Mesenteric fat pad (tissue), 1 donor: ENCODE results near the gene PSMB1. TPM values are rescaled to one million over a fixed set of nuclear protein-coding genes. Genes with fewer than 3 reads are reported as not detected.
"Not testable (repeated sequence)": the region's sequence is repeated elsewhere in the genome, so short reads cannot be mapped to it uniquely, and the experiment has no call there.

Experiments used
- DNase-seq: peaks from one replicate; pipeline ENCODE4 v3.0.0-alpha.2; 2020; ENCODE audit warnings: low spot score
- total RNA-seq: library from RNA; stranded (reverse); fragmentation: NEBNext Ultra II Directional; extraction: Animal tissue kit (Norgen Biotek cat#: 25700); gene quantifications from one replicate; pipeline ENCODE4 v1.2.1, GENCODE V29; 2021
- donor health status: DM: yes; HTN: yes; CAD: no.

PSMB1 gene
- total RNA-seq, 1 donor from 2014 or later = 142 TPM

- no peak for DNase-seq
These were observed 48.6 kb downstream of the PSMB1 start for GRCh38 chr6:170504479-170504878.

GRCh38 chr6:170503414-170503761 is 49.7 kb downstream of the PSMB1 start:
- DNase-seq = no peak

GRCh38 chr6:170502733-170503413 is 50.2 kb downstream of the PSMB1 start:
- DNase-seq = not testable (repeated sequence)

- not testable (repeated sequence) for DNase-seq
These were observed 50.8 kb downstream of the PSMB1 start for GRCh38 chr6:170502268-170502667.

- no peak for DNase-seq
These were observed 52.0 kb downstream of the PSMB1 start for GRCh38 chr6:170500955-170501590.

GRCh38 chr6:170497841-170498301 is 55.2 kb downstream of the PSMB1 start:
- DNase-seq = no peak

GRCh38 chr6:170493354-170493753 is 59.8 kb downstream of the PSMB1 start:
- DNase-seq = no peak

GRCh38 chr6:170490259-170490658 is 62.8 kb downstream of the PSMB1 start:
- peak; percentile 67 for DNase-seq

- peak; percentile 20 for DNase-seq
These were observed 63.3 kb downstream of the PSMB1 start for GRCh38 chr6:170489836-170490235.

- DNase-seq = no peak
These were observed 65.3 kb downstream of the PSMB1 start for GRCh38 chr6:170487707-170488329.

GRCh38 chr6:170485159-170485558 is 67.9 kb downstream of the PSMB1 start:
- DNase-seq = no peak

Other genes starting within 250 kb of the PSMB1 start
- 27.8 TPM for gene FAM120B, start 246.5 kb downstream of the PSMB1 start, total RNA-seq
- 10.6 TPM for gene TBP, start 1.1 kb upstream of the PSMB1 start, total RNA-seq
- 54.1 TPM for gene PDCD2, start 31.3 kb upstream of the PSMB1 start, total RNA-seq